H1 (cell line): ENCODE data around the gene ZFP1. TPM values are rescaled to one million over a fixed set of nuclear protein-coding genes. Genes with fewer than 3 reads are reported as not detected.
A peak's percentile ranks its signal among the peaks of the same experiment; 100 is the strongest.

Source experiments
- CTCF ChIA-PET: fragments of 300-600 bp; sonication (Branson Sonifier 250); formaldehyde crosslinking; loops from one replicate; lab custom pipeline; 2021; ENCODE audit not compliant: partially characterized antibody; lab: Charles Lee
- POLR2A ChIA-PET: fragments of 300-600 bp; sonication (Branson Sonifier 250); formaldehyde crosslinking; loops from one replicate; lab custom pipeline; 2021; ENCODE audit warnings: inconsistent platforms; ENCODE audit not compliant: partially characterized antibody; lab: Charles Lee
- DNase-seq, 2 experiments: peaks; one replicate each; pipeline versions ENCODE4 v3.0.0 to v3.0.0-alpha.2; 2010 to 2022; ENCODE audit warnings: low spot score in 2 of 2, low read depth in 1 of 2, mixed read lengths in 1 of 2
- FAIRE-seq: peaks from 2 replicates; lab custom pipeline; 2011; peaks lifted over from hg19 to GRCh38; lab: Jason Lieb, UNC
- H2AFZ ChIP-seq: 2 replicates; pipeline ENCODE4 v1.8.1; 2012; ENCODE audit warnings: low read length, inconsistent platforms
- H2AK5ac ChIP-seq: 2 replicates; pipeline ENCODE4 v1.6.1; 2013; ENCODE audit warnings: low read depth, low read length
- H2BK120ac ChIP-seq: replicated peaks from 2 replicates; pipeline ENCODE3; 2013; ENCODE audit warnings: low read depth, low read length, inconsistent platforms
- H2BK12ac ChIP-seq: 2 replicates; pipeline ENCODE4 v1.6.1; 2013; ENCODE audit warnings: low read depth, low read length
- H2BK15ac ChIP-seq: 2 replicates; pipeline ENCODE4 v1.6.1; 2013; ENCODE audit warnings: low read length
- H2BK20ac ChIP-seq: 2 replicates; pipeline ENCODE4 v1.6.1; 2013; ENCODE audit warnings: low read length
- H2BK5ac ChIP-seq: 2 replicates; pipeline ENCODE4 v1.6.1; 2013; ENCODE audit warnings: low read depth, low read length
- H3K14ac ChIP-seq: 2 replicates; pipeline ENCODE4 v1.6.1; 2013; ENCODE audit warnings: inconsistent platforms; ENCODE audit not compliant: insufficient read length
- H3K18ac ChIP-seq: 2 replicates; pipeline ENCODE4 v1.6.1; 2013; ENCODE audit warnings: low read length; ENCODE audit errors: extremely low read depth
- H3K23ac ChIP-seq: 2 replicates; pipeline ENCODE4 v1.6.1; 2013; ENCODE audit warnings: inconsistent platforms; ENCODE audit not compliant: insufficient read length
- H3K23me2 ChIP-seq: 2 replicates; pipeline ENCODE4 v1.6.1; 2013; ENCODE audit warnings: low read depth, low read length
- H3K27ac ChIP-seq: 2 replicates; pipeline ENCODE4 v1.6.1; 2011; ENCODE audit warnings: low read depth, low read length, inconsistent platforms
- H3K27me3 ChIP-seq, 4 experiments: replicated peaks in 1 of 4; 1 replicate in 1 of 4; 2 replicates in 3 of 4; pipeline versions ENCODE4 v1.6.1 to v1.8.1; 2011 to 2013; ENCODE audit warnings: low read length in 3 of 4, mild to moderate bottlenecking in 3 of 4, inconsistent platforms in 2 of 4, mixed read lengths in 2 of 4, moderate library complexity in 1 of 4; ENCODE audit not compliant: control insufficient read depth in 3 of 4, insufficient read depth in 3 of 4; ENCODE audit errors: extremely low read depth in 1 of 4
- H3K36me3 ChIP-seq, 4 experiments: 2 replicates each; pipeline versions ENCODE4 v1.6.1 to v1.8.1; 2011 to 2013; ENCODE audit warnings: mild to moderate bottlenecking in 4 of 4, low read length in 3 of 4, moderate library complexity in 2 of 4, control low read depth in 1 of 4, inconsistent platforms in 1 of 4; ENCODE audit not compliant: insufficient read depth in 4 of 4, control insufficient read depth in 2 of 4
- H3K4ac ChIP-seq: replicated peaks from 2 replicates; pipeline ENCODE3; 2013; ENCODE audit warnings: low read length, low read depth, mixed read lengths, inconsistent platforms; ENCODE audit not compliant: insufficient read length
- H3K4me1 ChIP-seq, 4 experiments: replicated peaks in 1 of 4; 1 replicate in 1 of 4; 2 replicates in 3 of 4; pipeline versions ENCODE4 v1.6.1 to v1.8.1; 2011 to 2013; ENCODE audit warnings: low read length in 3 of 4, inconsistent platforms in 2 of 4, mixed read lengths in 1 of 4; ENCODE audit not compliant: insufficient read depth in 4 of 4, control insufficient read depth in 3 of 4
- H3K4me2 ChIP-seq, 2 experiments: 2 replicates each; pipeline versions ENCODE4 v1.6.1 to v1.8.1; 2011 to 2013; ENCODE audit warnings: low read depth in 2 of 2, low read length in 2 of 2, control low read depth in 1 of 2, inconsistent platforms in 1 of 2, mild to moderate bottlenecking in 1 of 2; ENCODE audit not compliant: insufficient read depth in 1 of 2
- H3K4me3 ChIP-seq, 4 experiments: fragments of 200-600, 300-600 bp in 1 of 4; sonication (generic), shearing (Covaris generic), sonication (Bioruptor Twin) in 1 of 4; 2 replicates each; pipeline versions ENCODE4 v1.5.1 to v1.8.1; 2011 to 2016; ENCODE audit warnings: low read length in 4 of 4, low read depth in 3 of 4, control low read depth in 2 of 4, inconsistent platforms in 2 of 4, mild to moderate bottlenecking in 2 of 4, mixed read lengths in 1 of 4, moderate library complexity in 1 of 4; ENCODE audit not compliant: insufficient read depth in 2 of 4; ENCODE audit errors: extremely low read depth in 1 of 4
- H3K56ac ChIP-seq: replicated peaks from 2 replicates; pipeline ENCODE3; 2013; ENCODE audit warnings: low read depth, mild to moderate bottlenecking, mixed read lengths, low read length, inconsistent platforms; ENCODE audit not compliant: insufficient read length
- H3K79me1 ChIP-seq: 2 replicates; pipeline ENCODE4 v1.6.1; 2013; ENCODE audit warnings: low read depth, low read length, control low read depth
- H3K79me2 ChIP-seq, 2 experiments: 2 replicates each; pipeline versions ENCODE4 v1.6.1 to v1.8.1; 2012 to 2013; ENCODE audit warnings: low read length in 2 of 2, mild to moderate bottlenecking in 2 of 2, inconsistent platforms in 1 of 2; ENCODE audit not compliant: insufficient read depth in 2 of 2, control insufficient read depth in 1 of 2
- H3K9ac ChIP-seq, 4 experiments: replicated peaks in 1 of 4; 1 replicate in 1 of 4; 2 replicates in 3 of 4; pipeline versions ENCODE4 v1.6.1 to v1.8.1; 2011 to 2013; ENCODE audit warnings: low read depth in 3 of 4, low read length in 3 of 4, control low read depth in 2 of 4, mild to moderate bottlenecking in 2 of 4, moderate library complexity in 2 of 4, inconsistent platforms in 1 of 4; ENCODE audit errors: extremely low read depth in 1 of 4
- H3K9me3 ChIP-seq, 2 experiments: 2 replicates each; pipeline versions ENCODE4 v1.6.1 to v1.8.1; 2012 to 2013; ENCODE audit warnings: mild to moderate bottlenecking in 2 of 2, moderate library complexity in 2 of 2, control low read depth in 1 of 2, inconsistent platforms in 1 of 2, low read depth in 1 of 2, low read length in 1 of 2, mixed read lengths in 1 of 2; ENCODE audit not compliant: insufficient read depth in 2 of 2
- H4K20me1 ChIP-seq, 2 experiments: replicated peaks in 1 of 2; 2 replicates each; pipeline versions ENCODE3 to v1.8.1; 2011 to 2013; ENCODE audit warnings: inconsistent platforms in 2 of 2, low read length in 2 of 2, mild to moderate bottlenecking in 1 of 2; ENCODE audit not compliant: insufficient read depth in 2 of 2, control insufficient read depth in 1 of 2
- H4K5ac ChIP-seq: 2 replicates; pipeline ENCODE4 v1.6.1; 2013; ENCODE audit warnings: low read length, low read depth, mixed read lengths, inconsistent platforms; ENCODE audit not compliant: insufficient read length
- H4K8ac ChIP-seq: 2 replicates; pipeline ENCODE4 v1.8.0; 2013; ENCODE audit warnings: mild to moderate bottlenecking, moderate library complexity, low read length, inconsistent platforms; ENCODE audit not compliant: insufficient read depth; ENCODE audit errors: extremely low read depth
- H4K91ac ChIP-seq: replicated peaks from 2 replicates; pipeline ENCODE3; 2013; ENCODE audit warnings: low read length, mixed read lengths, inconsistent platforms; ENCODE audit not compliant: insufficient read length
- POU5F1 ChIP-seq: IDR thresholded peaks from 2 replicates; pipeline ENCODE4 v1.6.1; 2011; ENCODE audit warnings: low read depth, mild to moderate bottlenecking, low read length, moderate library complexity
- WGBS, 2 experiments: shearing (Covaris generic) in 1 of 2; methylation state at CpG; one replicate each; pipeline versions ENCODE4 v1.1.6 to v1.1.7; 2013 to 2015; ENCODE audit warnings: low lambda C conversion rate in 2 of 2, mixed read lengths in 2 of 2, inconsistent platforms in 1 of 2, low coverage in 1 of 2, missing lambda C conversion rate in 1 of 2; ENCODE audit not compliant: insufficient replicate concordance in 2 of 2, insufficient coverage in 1 of 2, insufficient read length in 1 of 2; ENCODE audit errors: extremely low coverage in 1 of 2, missing lambda C conversion rate in 1 of 2; 5-methylcytosine and 5-hydroxymethylcytosine counted together
- polyA plus RNA-seq, 7 experiments: library from polyadenylated mRNA; depleted of rRNA in 3 of 7; stranded (reverse) in 5 of 7; unstranded in 2 of 7; fragments of >200 nt in 5 of 7; fragments of 200-250 nt in 2 of 7; gene quantifications; 1 replicate in 5 of 7; 2 replicates in 1 of 7; 4 replicates in 1 of 7; pipeline versions ENCODE4 v1.2.1 to v1.2.3, GENCODE V29; 2011 to 2013; ENCODE audit warnings: missing spikeins in 2 of 7, mixed read lengths in 2 of 7
- total RNA-seq: library from RNA; stranded (reverse); fragmentation: NEBNext Ultra II Directional; extraction: Animal tissue kit (Norgen Biotek cat#: 25700); gene quantifications from 2 replicates; pipeline ENCODE4 v1.2.1, GENCODE V29; 2021
- TF ChIP-seq, protein P1 (sequence below): IDR thresholded peaks from 2 replicates; pipeline ENCODE4 v1.6.1; 2012; ENCODE audit warnings: inconsistent platforms
- TF ChIP-seq, protein P2 (sequence below): IDR thresholded peaks from 2 replicates; pipeline ENCODE4 v1.6.1; 2012; ENCODE audit warnings: inconsistent platforms

The ZFP1 gene
- total and polyA plus RNA-seq, 2 of the 8 experiments (the other 6 are each of a cell fraction or from before 2014, with no cell fraction given), result 4.0 to 11.2 TPM

DNA sequence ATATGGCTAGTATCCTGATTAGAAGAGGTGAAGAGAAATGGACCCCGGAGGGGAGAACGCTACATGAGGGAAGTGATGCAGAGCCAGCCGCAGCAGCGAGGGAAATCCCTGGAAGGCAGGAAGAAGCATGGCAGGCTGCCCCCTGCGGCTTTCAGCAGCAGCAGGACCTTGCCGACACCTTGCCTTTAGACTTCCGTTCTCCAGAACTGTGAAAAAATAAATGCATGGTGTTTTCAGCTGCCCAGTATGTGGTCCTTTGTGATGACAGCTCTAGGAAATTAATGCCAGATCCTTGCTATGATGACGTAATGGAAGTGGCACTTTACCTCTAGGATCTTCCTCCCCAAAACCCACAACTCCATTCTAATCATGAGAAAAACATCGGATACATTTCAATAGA, 9.7 kb upstream of the ZFP1 start:
- H3K23me2 ChIP-seq, result no peaks in the 10 kb centered on the region; the same call in 1 of the 2 replicates
- no peak overlapping the region for H3K18ac ChIP-seq
- H3K9me3 ChIP-seq, result no peaks in the 10 kb centered on the region
- no peak overlapping the region for H3K23ac ChIP-seq
- no peaks in the 10 kb centered on the region for H3K79me1 ChIP-seq
- no peak overlapping the region for H4K5ac ChIP-seq
- no peak overlapping the region for H4K8ac ChIP-seq
- no peaks in the 10 kb centered on the region for H4K20me1 ChIP-seq
- 68% methylated on average over 9 of the region's 9 CpGs; no CpG with 5 or more reads in 1 of the 2 experiments for WGBS, 2 experiments
- DNase-seq (peak in 1 of 2 experiments; percentile 61), FAIRE-seq (no peak)
- H3K36me3 ChIP-seq, result no peaks in the 10 kb centered on the region
- no peak overlapping the region for H2BK20ac ChIP-seq
- no peaks in the 10 kb centered on the region for H3K79me2 ChIP-seq
- H3K4me1 ChIP-seq, result peaks cover 0 to 7% (median 0%) of the 10 kb centered on the region in 4 experiments; a peak in 1 of 7 replicates
- H2BK12ac ChIP-seq, result peak overlapping the region; percentile 76; the same call in 1 of the 2 replicates
- no peak overlapping the region for H3K27ac ChIP-seq
- H3K4me3 ChIP-seq, result no peak overlapping the region
- no peak overlapping the region for H3K56ac ChIP-seq
- no peak overlapping the region for H3K4ac ChIP-seq
- no peak overlapping the region for H2AFZ ChIP-seq
- peak overlapping the region; percentile 61; the same call in 1 of the 2 replicates for H2BK5ac ChIP-seq
- TF ChIP-seq, protein P1, sequence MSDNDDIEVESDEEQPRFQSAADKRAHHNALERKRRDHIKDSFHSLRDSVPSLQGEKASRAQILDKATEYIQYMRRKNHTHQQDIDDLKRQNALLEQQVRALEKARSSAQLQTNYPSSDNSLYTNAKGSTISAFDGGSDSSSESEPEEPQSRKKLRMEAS, result peak; percentile 62; the same call in 1 of the 2 replicates
- TF ChIP-seq POU5F1, result no peak
- TF ChIP-seq, protein P2, sequence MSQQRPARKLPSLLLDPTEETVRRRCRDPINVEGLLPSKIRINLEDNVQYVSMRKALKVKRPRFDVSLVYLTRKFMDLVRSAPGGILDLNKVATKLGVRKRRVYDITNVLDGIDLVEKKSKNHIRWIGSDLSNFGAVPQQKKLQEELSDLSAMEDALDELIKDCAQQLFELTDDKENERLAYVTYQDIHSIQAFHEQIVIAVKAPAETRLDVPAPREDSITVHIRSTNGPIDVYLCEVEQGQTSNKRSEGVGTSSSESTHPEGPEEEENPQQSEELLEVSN, result peak; percentile 61
- no peak overlapping the region for H3K4me2 ChIP-seq
- H3K14ac ChIP-seq, result no peak overlapping the region
- no peak overlapping the region for H2AK5ac ChIP-seq
- H3K9ac ChIP-seq, result no peak overlapping the region
- H2BK15ac ChIP-seq, result no peak overlapping the region
- no peak overlapping the region for H2BK120ac ChIP-seq
- ChIA-PET POLR2A (interaction anchor here (1.0 to 1.3 kb wide), 2 partner anchors 8 to 21 kb away, joined by 3 to 5 read pairs; partner anchors contain the start of gene LDHD), CTCF (interaction anchor here (1.2 to 1.4 kb wide), 2 partner anchors 19 to 325 kb away, joined by 3 to 4 read pairs; no protein-coding TSS in a partner anchor)
- H3K27me3 ChIP-seq, result no peaks in the 10 kb centered on the region
- H4K91ac ChIP-seq, result no peak overlapping the region
